Choroid plexus epithelial cell (primary cell): ENCODE measurements around the gene CIAO3.

Source experiments
- DNase-seq: peaks from one replicate; pipeline ENCODE4 v3.0.0-alpha.2; 2010; ENCODE audit warnings: low read depth
- H3K4me3 ChIP-seq: 2 replicates; pipeline ENCODE4 v1.5.1; 2011; ENCODE audit warnings: low read depth, mild to moderate bottlenecking, control low read depth, low read length, moderate library complexity
- CTCF ChIP-seq: conservative IDR thresholded peaks from 2 replicates; pipeline ENCODE4 v1.5.1; 2011; ENCODE audit warnings: low read depth, mild to moderate bottlenecking, control low read depth, inconsistent platforms, low read length, moderate library complexity

The CIAO3 gene

GRCh38 chr16:764184-764750 is 23.5 kb upstream of the CIAO3 start:
- no peak for DNase-seq
- no peak for TF ChIP-seq CTCF
- H3K4me3 ChIP-seq = no peak overlapping the region

- no peak overlapping the region for H3K4me3 ChIP-seq
- TF ChIP-seq CTCF = no peak
- no peak for DNase-seq
These were observed 22.8 kb upstream of the CIAO3 start for GRCh38 chr16:763369-764183.

- H3K4me3 ChIP-seq = no peak overlapping the region
- no peak for DNase-seq
- no peak for TF ChIP-seq CTCF
These were observed 21.9 kb upstream of the CIAO3 start for GRCh38 chr16:762595-763268.

GRCh38 chr16:761625-762513 is 21.1 kb upstream of the CIAO3 start:
- no peak for DNase-seq
- no peak overlapping the region for H3K4me3 ChIP-seq

GRCh38 chr16:760545-761343 is 19.9 kb upstream of the CIAO3 start, which contains the start of gene MSLN:
MSLN (plus strand) TSS chr16:760734; CDS start chr16:762681, 1,947 bp downstream.
- no peak for DNase-seq
- no peak for TF ChIP-seq CTCF
- H3K4me3 ChIP-seq = no peak within 1 kb of the TSS

More at GRCh38 chr16:761625-762513, 21.1 kb upstream of the CIAO3 start:
- TF ChIP-seq CTCF = no peak

GRCh38 chr16:760065-760464 is 19.3 kb upstream of the CIAO3 start:
- no peak for DNase-seq
- no peak overlapping the region for H3K4me3 ChIP-seq
- TF ChIP-seq CTCF = no peak
